IPS DF 6.9 (cell line): Measurements from ENCODE around the gene SPECC1.
"Not testable (repeated sequence)": the region's sequence is repeated elsewhere in the genome, so short reads cannot be mapped to it uniquely, and the experiment has no call there.

Experiments
- DNase-seq: peaks from one replicate; pipeline ENCODE4 v3.0.0-alpha.2; 2013; ENCODE audit warnings: low read depth, low spot score
- H3K27ac ChIP-seq: one replicate; pipeline ENCODE4 v1.5.1; 2013; ENCODE audit warnings: low read length, control low read depth
- H3K27me3 ChIP-seq: 2 replicates; pipeline ENCODE4 v1.6.1; 2013; ENCODE audit warnings: mild to moderate bottlenecking, low read length; ENCODE audit not compliant: control insufficient read depth, insufficient read depth
- H3K36me3 ChIP-seq: 2 replicates; pipeline ENCODE4 v1.6.1; 2013; ENCODE audit warnings: low read length; ENCODE audit not compliant: control insufficient read depth, insufficient read depth
- H3K4me1 ChIP-seq: 2 replicates; pipeline ENCODE4 v1.6.1; 2013; ENCODE audit warnings: low read length; ENCODE audit not compliant: control insufficient read depth, insufficient read depth
- H3K4me3 ChIP-seq: 2 replicates; pipeline ENCODE4 v1.5.1; 2013; ENCODE audit warnings: mild to moderate bottlenecking, low read length
- H3K9me3 ChIP-seq: 2 replicates; pipeline ENCODE4 v1.6.1; 2013; ENCODE audit warnings: low read length, inconsistent platforms; ENCODE audit not compliant: control insufficient read depth, insufficient read depth
- WGBS: extraction: QIAGEN DNeasy Blood & Tissue Kit; methylation state at CpG from one replicate; pipeline ENCODE4 v1.1.7; 2013; ENCODE audit warnings: mixed read lengths, missing lambda C conversion rate; ENCODE audit not compliant: insufficient read length, insufficient coverage; 5-methylcytosine and 5-hydroxymethylcytosine counted together

The SPECC1 gene

GRCh38 chr17:20256144-20256543, 247.0 kb downstream of the SPECC1 start:
- peaks cover 8% of the 10 kb centered on the region; the same call in 1 of the 2 replicates for H3K36me3 ChIP-seq
- no CpG with 5 or more reads among the region's 2 CpGs for WGBS
- DNase-seq = no peak
- no peak overlapping the region for H3K27ac ChIP-seq
- no peaks in the 10 kb centered on the region for H3K9me3 ChIP-seq
- no peak overlapping the region for H3K4me3 ChIP-seq
- no peaks in the 10 kb centered on the region for H3K27me3 ChIP-seq
- no peaks in the 10 kb centered on the region for H3K4me1 ChIP-seq

DNA sequence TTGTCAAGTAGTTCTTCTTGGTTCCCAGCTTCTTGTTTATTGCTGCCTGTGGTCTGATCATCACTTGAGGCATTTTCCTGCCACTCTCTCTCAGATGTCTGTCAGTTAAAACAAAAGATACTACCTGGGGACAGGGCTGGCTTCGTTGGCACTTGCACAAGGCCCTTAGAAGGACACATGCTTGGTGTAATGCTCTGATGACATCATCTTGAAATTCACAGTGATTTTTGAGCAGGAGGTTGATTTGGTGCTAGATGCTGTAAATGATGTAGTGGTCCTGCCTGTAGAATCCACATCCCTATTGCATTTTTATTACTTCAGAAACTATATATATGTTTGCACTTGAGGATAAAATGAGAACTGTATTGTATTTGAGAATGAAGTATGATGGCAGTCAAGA, 247.8 kb downstream of the SPECC1 start:
- H3K27ac ChIP-seq = no peak overlapping the region
- H3K36me3 ChIP-seq = peaks cover 8% of the 10 kb centered on the region; the same call in 1 of the 2 replicates
- no peaks in the 10 kb centered on the region for H3K9me3 ChIP-seq
- H3K4me1 ChIP-seq = no peaks in the 10 kb centered on the region
- H3K27me3 ChIP-seq = no peaks in the 10 kb centered on the region
- H3K4me3 ChIP-seq = no peak overlapping the region
- WGBS = no CpG with 5 or more reads among the region's 1 CpG
- DNase-seq = no peak

- Histone ChIP-seq H3K27me3 (no peaks in the 10 kb centered on the region), H3K27ac (no peak overlapping the region), H3K36me3 (peaks cover 8% of the 10 kb centered on the region; the same call in 1 of the 2 replicates), H3K4me1 (no peaks in the 10 kb centered on the region), H3K9me3 (no peaks in the 10 kb centered on the region), H3K4me3 (no peak overlapping the region)
- no peak for DNase-seq
- WGBS = 100% methylated on average over 1 of the region's 3 CpGs
Measured at GRCh38 chr17:20257798-20258197, 248.6 kb downstream of the SPECC1 start.

- Histone ChIP-seq H3K4me1 (no peaks in the 10 kb centered on the region), H3K27me3 (no peaks in the 10 kb centered on the region), H3K4me3 (no peak overlapping the region), H3K9me3 (no peaks in the 10 kb centered on the region), H3K36me3 (peaks cover 8% of the 10 kb centered on the region; the same call in 1 of the 2 replicates), H3K27ac (no peak overlapping the region)
- no peak for DNase-seq
- no CpG with 5 or more reads among the region's 4 CpGs for WGBS
Measured at GRCh38 chr17:20259668-20260067, 250.5 kb downstream of the SPECC1 start.

- H3K9me3 ChIP-seq = no peaks in the 10 kb centered on the region
- H3K27me3 ChIP-seq = no peaks in the 10 kb centered on the region
- peaks cover 8% of the 10 kb centered on the region; the same call in 1 of the 2 replicates for H3K36me3 ChIP-seq
- DNase-seq = no peak
- no peak overlapping the region for H3K27ac ChIP-seq
- no CpG with 5 or more reads among the region's 6 CpGs for WGBS
- H3K4me1 ChIP-seq = no peaks in the 10 kb centered on the region
- no peak overlapping the region for H3K4me3 ChIP-seq
Measured at GRCh38 chr17:20260268-20260667, 251.1 kb downstream of the SPECC1 start.

- no peak for DNase-seq
- H3K4me3 ChIP-seq = no peak overlapping the region
- peaks cover 8% of the 10 kb centered on the region; the same call in 1 of the 2 replicates for H3K36me3 ChIP-seq
- no peak overlapping the region for H3K27ac ChIP-seq
- no peaks in the 10 kb centered on the region for H3K9me3 ChIP-seq
- H3K27me3 ChIP-seq = no peaks in the 10 kb centered on the region
- no peaks in the 10 kb centered on the region for H3K4me1 ChIP-seq
- no CpG with 5 or more reads among the region's 8 CpGs for WGBS
Measured at GRCh38 chr17:20262226-20263114, 253.3 kb downstream of the SPECC1 start.

DNA sequence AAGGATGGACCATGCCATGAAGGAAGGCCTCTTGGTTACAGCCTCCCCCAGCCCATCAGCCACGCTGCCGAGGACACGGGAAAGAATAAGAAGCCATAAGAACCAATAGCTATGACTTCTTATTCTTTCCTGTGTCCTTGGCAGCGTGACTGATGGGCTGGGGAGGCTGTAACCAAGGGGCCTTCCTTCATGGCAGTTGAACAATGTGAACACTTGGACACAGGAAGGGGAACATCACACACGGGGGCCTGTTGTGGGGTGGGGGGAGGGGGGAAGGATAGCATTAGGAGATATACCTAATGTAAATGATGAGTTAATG, 253.9 kb downstream of the SPECC1 start:
- not testable (repeated sequence) for H3K27ac ChIP-seq, DNase-seq

DNA sequence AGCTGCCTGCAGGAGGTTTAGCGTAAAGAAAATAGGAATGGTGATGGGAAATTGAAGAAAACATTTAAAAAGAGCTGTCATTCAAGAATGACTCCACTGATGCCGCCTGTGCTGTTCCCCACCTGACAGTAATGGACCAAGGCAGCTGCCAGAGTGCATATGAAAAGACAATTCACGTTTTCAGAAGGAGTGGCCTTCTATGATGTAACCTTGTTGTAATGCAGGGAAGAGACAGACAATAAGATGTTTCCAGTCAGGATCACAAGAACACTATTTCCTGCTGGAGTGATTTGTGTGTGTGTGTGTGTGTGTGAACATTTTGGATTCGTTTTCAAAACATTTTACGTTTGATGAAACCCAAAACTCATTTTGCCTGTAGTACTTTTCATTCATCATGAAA, 254.4 kb downstream of the SPECC1 start:
- DNase-seq = no peak
- WGBS = 100% methylated on average over 1 of the region's 5 CpGs
- no peaks in the 10 kb centered on the region for H3K4me1 ChIP-seq

More for the DNA sequence above, 253.9 kb downstream of the SPECC1 start:
- H3K36me3 ChIP-seq, H3K27me3 ChIP-seq, H3K4me3 ChIP-seq, H3K9me3 ChIP-seq, H3K4me1 ChIP-seq: not testable (repeated sequence)
- no CpG with 5 or more reads among the region's 5 CpGs for WGBS

DNA sequence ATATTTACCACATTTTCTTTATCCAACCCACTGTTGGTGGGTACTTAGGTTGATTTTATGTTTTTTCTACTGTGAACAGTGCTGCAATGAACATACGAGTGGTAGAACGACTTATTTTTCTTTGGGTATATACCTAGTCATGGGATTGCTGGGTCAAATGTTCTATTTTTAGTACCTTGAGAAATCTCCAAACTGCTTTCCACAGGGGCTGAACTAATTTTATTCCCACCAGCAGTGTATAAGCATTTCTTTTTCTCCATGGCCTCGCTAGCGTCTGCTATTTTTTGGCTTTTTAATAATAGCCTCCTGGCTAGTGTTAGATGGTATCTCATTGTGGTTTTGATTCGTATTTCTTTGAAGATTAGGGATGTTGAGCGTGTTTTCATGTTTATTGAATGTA, 255.8 kb downstream of the SPECC1 start:
- no peaks in the 10 kb centered on the region for H3K4me1 ChIP-seq

More for the DNA sequence above, 254.4 kb downstream of the SPECC1 start:
- Histone ChIP-seq H3K4me3 (no peak overlapping the region), H3K27ac (no peak overlapping the region), H3K36me3 (peaks cover 5% of the 10 kb centered on the region; the same call in 1 of the 2 replicates), H3K9me3 (no peaks in the 10 kb centered on the region), H3K27me3 (no peaks in the 10 kb centered on the region)

DNA sequence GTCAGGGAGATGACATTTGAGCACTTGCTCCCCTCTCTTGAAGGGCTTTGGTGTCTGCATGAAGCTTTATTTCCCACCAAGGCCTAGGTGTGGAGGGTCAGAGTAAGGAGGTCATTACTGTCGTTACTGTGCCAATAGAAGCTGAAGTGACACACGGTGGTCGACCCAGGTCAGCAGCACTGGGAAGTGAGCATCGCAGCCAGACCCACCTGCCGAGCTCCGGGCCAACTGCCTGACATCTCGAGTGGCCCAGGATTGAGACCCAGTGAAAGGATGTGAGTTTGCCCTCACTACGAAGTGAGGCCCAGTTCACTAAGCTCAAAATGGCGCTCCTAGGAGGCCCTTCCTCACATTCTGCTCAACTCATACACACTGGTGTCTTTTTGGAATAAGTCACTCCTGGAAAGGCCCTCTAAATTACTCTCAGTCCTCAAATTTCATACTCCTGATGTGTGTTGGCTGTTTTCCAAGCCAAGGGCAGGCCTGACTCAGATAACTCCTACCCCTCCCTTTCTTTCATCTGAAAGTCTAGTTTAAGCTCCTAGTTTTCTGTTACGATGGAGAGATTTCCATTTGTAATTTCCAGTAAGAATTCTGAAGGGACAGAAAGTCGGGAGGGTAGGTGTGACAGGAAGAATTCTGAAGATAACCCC, 257.8 kb downstream of the SPECC1 start:
- Histone ChIP-seq H3K4me3 (no peak overlapping the region), H3K36me3 (no peaks in the 10 kb centered on the region), H3K27me3 (no peaks in the 10 kb centered on the region), H3K4me1 (no peaks in the 10 kb centered on the region), H3K27ac (no peak overlapping the region), H3K9me3 (no peaks in the 10 kb centered on the region)
- no peak for DNase-seq
- no CpG with 5 or more reads among the region's 11 CpGs for WGBS

More for the DNA sequence above, 255.8 kb downstream of the SPECC1 start:
- DNase-seq = no peak
- Histone ChIP-seq H3K27me3 (no peaks in the 10 kb centered on the region), H3K9me3 (no peaks in the 10 kb centered on the region), H3K4me3 (no peak overlapping the region), H3K36me3 (0 out of 2 replicates have a peak, but pooled peaks cover 4% of the 10 kb centered on the region), H3K27ac (no peak overlapping the region)
- no CpG with 5 or more reads among the region's 6 CpGs for WGBS
